AML-193 (cell line): ENCODE results near the gene CATSPERE.
"Not testable (repeated sequence)": the region's sequence is repeated elsewhere in the genome, so short reads cannot be mapped to it uniquely, and the experiment has no call there.

Experiments used
- DNase-seq, 2 experiments: peaks; one replicate each; lab custom pipeline; 2025; lab: John Stamatoyannopoulos, UW

Gene CATSPERE

GRCh38 chr1:244665771-244666217 is 204.7 kb downstream of the CATSPERE start:
- no peak for DNase-seq

GRCh38 chr1:244666672-244667418 is 205.8 kb downstream of the CATSPERE start:
- DNase-seq: not testable (repeated sequence)

- DNase-seq: no peak
Measured at GRCh38 chr1:244667797-244668196, 206.7 kb downstream of the CATSPERE start.

- no peak for DNase-seq
Measured at GRCh38 chr1:244672946-244673682, 212.0 kb downstream of the CATSPERE start.

GRCh38 chr1:244674446-244674845 is 213.4 kb downstream of the CATSPERE start:
- DNase-seq: no peak

- DNase-seq: no peak
Measured at GRCh38 chr1:244675167-244675566, 214.1 kb downstream of the CATSPERE start.

- DNase-seq: no peak
Measured at GRCh38 chr1:244678697-244679096, 217.6 kb downstream of the CATSPERE start.

GRCh38 chr1:244680667-244681066 is 219.6 kb downstream of the CATSPERE start:
- DNase-seq: no peak

GRCh38 chr1:244682087-244682486 is 221.0 kb downstream of the CATSPERE start:
- DNase-seq: not testable (repeated sequence)
